ENCODE measurements around the gene GFRA3.
"Not testable (repeated sequence)": the region's sequence is repeated elsewhere in the genome, so short reads cannot be mapped to it uniquely, and the experiment has no call there.

GRCh38 chr5:138247800-138248199 is 26.6 kb downstream of the GFRA3 start:
- TF ChIP-seq ZC3H10 (CRISPR knock-in tag; IDR thresholded peaks at IDR 0.05); PATZ1 (CRISPR knock-in tag; IDR thresholded peaks at IDR 0.05; ENCODE audit: borderline replicate concordance); CREB5 (CRISPR knock-in tag; IDR thresholded peaks at IDR 0.05; ENCODE audit: low read depth); ZFP3 (CRISPR knock-in tag; IDR thresholded peaks at IDR 0.05); ESRRG (CRISPR knock-in tag; IDR thresholded peaks at IDR 0.05); POU6F1 (CRISPR knock-in tag; IDR thresholded peaks at IDR 0.05; ENCODE audit: borderline replicate concordance, low read depth): not testable (repeated sequence)

Measured in SK-N-SH treated with all-trans-retinoic acid at 6 μM for 48 hours (cell line).